Right atrium auricular region (tissue), 2 donors: ENCODE measurements around the gene PHYHD1. TPM values are rescaled to one million over a fixed set of nuclear protein-coding genes. Genes with fewer than 3 reads are reported as not detected.

ENCODE experiments used
- DNase-seq: peaks from one replicate; pipeline ENCODE4 v3.0.0-alpha.2; 2019; ENCODE audit warnings: low spot score
- H3K27ac ChIP-seq, 2 donors: fragments of 200-600 bp; sonication (generic); 1 replicate in 1 of 2; 2 replicates in 1 of 2; pipeline ENCODE4 v1.5.1; 2016 to 2019
- H3K27me3 ChIP-seq, 2 donors: fragments of 200-600 bp; sonication (generic); one replicate each; pipeline versions ENCODE4 v1.5.1 to v1.6.0; 2017 to 2019
- H3K36me3 ChIP-seq: fragments of 200-600 bp; sonication (generic); one replicate; pipeline ENCODE4 v1.5.1; 2016
- H3K4me1 ChIP-seq, 2 donors: fragments of 200-600 bp; sonication (generic); one replicate each; pipeline versions ENCODE4 v1.5.1 to v1.6.0; 2017 to 2019
- H3K4me3 ChIP-seq, 2 donors: fragments of 200-600 bp; sonication (generic); 1 replicate in 1 of 2; 2 replicates in 1 of 2; pipeline ENCODE4 v1.5.1; 2017 to 2019; ENCODE audit warnings: mild to moderate bottlenecking in 1 of 2, moderate library complexity in 1 of 2
- H3K9me3 ChIP-seq, 2 donors: fragments of 200-600 bp; sonication (generic); one replicate each; pipeline ENCODE4 v1.5.1; 2019
- total RNA-seq, 2 donors: library from RNA; depleted of rRNA; stranded (reverse); fragments of >200 nt; gene quantifications; one replicate each; pipeline ENCODE4 v1.1.0, GENCODE V29; 2016
- TF ChIP-seq, protein P1 (sequence below), 2 donors: fragments of 200-600 bp; sonication (generic); IDR thresholded peaks; one replicate each; pipeline ENCODE4 v1.5.1; 2019; ENCODE audit warnings: antibody characterized with exemption in 2 of 2

Gene PHYHD1
- total RNA-seq, 2 donors from 2014 or later, result 21.3 to 51.9 TPM

DNA sequence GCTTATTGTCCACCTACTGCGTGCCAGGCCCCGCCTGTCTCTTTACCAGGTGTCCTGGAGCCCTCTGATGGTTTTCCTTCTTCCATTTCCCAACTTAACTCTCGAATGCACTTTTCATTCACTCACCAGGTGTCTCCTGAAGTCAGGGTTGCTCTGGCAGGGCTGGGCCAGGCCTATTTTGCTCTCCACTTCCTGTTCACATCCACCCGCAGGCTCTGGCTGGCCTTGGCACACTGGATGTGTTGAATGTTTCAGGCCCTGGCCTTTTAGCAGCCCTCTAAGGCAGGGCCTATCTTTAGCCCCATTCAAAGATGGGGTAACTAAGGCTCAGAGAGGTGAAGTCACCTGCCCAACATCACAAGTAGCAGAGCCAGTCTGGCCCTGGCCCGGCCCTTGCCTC lies 22.4 kb upstream of the PHYHD1 start:
- Histone ChIP-seq H3K4me3 (no peak overlapping the region), H3K27me3 (no peaks in the 10 kb centered on the region), H3K4me1 (peaks cover 0 to 52% of the 10 kb centered on the region in 2 donors), H3K27ac (peak overlapping the region; percentile 44 to 73), H3K9me3 (no peaks in the 10 kb centered on the region), H3K36me3 (peaks cover 39% of the 10 kb centered on the region)
- TF ChIP-seq, protein P1, sequence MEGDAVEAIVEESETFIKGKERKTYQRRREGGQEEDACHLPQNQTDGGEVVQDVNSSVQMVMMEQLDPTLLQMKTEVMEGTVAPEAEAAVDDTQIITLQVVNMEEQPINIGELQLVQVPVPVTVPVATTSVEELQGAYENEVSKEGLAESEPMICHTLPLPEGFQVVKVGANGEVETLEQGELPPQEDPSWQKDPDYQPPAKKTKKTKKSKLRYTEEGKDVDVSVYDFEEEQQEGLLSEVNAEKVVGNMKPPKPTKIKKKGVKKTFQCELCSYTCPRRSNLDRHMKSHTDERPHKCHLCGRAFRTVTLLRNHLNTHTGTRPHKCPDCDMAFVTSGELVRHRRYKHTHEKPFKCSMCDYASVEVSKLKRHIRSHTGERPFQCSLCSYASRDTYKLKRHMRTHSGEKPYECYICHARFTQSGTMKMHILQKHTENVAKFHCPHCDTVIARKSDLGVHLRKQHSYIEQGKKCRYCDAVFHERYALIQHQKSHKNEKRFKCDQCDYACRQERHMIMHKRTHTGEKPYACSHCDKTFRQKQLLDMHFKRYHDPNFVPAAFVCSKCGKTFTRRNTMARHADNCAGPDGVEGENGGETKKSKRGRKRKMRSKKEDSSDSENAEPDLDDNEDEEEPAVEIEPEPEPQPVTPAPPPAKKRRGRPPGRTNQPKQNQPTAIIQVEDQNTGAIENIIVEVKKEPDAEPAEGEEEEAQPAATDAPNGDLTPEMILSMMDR (IDR thresholded peaks at IDR 0.05), result no peak
- no peak for DNase-seq

DNA sequence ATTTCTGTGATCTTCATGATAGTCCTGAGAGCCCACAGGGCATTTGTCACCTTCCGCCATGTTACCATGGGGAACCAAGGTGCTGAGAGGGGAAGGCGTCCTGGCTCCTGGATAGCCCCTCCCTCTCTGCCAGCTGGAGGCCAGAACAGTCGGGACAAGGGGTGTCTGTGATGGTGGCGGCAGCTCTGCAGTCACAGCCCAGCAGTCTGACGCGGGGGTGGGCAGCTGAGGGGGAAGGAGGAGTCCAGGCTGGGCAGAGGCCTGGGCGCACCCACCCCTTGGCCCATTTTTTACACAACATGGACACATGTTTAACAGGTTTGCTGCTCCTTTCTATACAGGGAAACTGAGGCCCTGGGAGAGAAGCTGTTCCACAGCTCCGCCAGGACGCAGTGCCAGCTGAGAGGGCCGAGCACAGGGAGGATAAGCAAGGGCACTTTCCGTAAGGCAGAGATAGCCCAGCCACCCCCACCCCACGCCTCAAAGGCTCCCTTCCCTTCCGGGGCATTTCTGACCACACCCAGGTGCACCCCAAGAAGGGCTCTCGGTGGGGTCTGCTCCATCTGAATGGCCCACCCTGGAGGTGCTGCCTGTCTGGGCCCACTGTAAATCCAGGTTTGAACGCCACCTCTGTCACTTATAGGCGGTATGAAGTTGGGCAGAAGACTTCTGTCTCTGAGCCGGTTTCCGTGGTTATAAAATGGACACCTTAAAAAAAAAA lies 21.8 kb upstream of the PHYHD1 start:
- Histone ChIP-seq H3K4me1 (peaks cover 0 to 57% of the 10 kb centered on the region in 2 donors), H3K9me3 (no peaks in the 10 kb centered on the region), H3K36me3 (peaks cover 33% of the 10 kb centered on the region), H3K4me3 (no peak overlapping the region), H3K27me3 (no peaks in the 10 kb centered on the region), H3K27ac (peak overlapping the region; percentile 44 to 73)
- no peak for DNase-seq
- TF ChIP-seq, protein P1 (IDR thresholded peaks at IDR 0.05), result no peak

DNA sequence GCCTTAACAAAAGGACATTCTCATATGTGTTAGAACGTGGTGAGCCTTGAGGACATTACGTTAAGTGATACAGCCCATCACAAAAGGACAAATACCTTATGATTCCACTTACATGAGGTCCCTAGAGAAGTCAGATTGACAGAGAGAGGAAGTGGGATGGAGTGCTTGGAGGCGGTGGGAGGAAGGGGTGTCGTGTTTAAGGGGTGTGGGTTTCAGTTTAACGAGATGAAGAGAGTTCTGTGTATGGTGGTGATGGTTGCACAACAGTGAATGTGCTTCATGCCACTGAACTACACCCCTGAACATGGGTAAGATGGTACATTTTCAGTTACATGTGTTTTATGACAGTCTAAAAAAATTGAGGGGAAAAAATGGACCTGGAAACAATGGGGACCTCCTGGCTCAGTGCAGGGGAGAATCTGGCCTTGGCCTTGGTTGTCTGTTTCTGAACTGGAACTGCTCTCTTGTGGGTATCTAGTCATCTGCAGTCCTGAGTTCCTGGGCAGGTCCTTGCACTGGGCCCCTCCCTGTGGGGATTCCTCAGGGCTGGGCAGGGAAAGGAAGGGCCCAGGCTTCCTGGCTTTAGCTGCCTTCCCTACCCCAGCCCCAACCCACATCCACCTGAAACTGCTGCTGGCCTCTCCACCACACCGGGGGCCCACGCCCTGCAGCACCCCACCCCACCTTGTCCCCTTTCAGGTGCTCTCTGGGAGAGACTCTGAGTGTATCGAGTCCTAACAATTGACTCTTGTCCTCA lies 21.0 kb upstream of the PHYHD1 start:
- no peak for DNase-seq
- peaks cover 0 to 57% of the 10 kb centered on the region in 2 donors for H3K4me1 ChIP-seq
- H3K36me3 ChIP-seq, result peaks cover 29% of the 10 kb centered on the region

DNA sequence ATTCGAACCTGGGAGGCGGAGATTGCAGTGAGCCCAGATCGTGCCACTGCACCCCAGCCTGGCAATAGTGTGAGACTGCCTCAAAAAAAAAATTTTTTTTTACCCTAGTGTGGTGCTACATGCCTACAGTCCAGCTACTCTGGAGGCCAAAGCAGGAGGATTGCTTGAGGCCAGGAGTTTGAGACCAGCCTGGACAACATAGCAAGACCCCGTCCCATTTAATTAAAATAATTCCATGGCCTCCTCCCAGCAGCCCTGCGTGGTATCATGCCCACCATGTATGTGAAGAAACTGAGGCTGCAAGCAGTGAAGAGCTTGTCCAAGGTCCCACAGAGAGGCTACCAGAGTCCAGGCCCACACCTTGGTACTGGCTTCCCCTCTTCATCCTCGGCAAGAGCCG lies 19.4 kb upstream of the PHYHD1 start:
- TF ChIP-seq, protein P1 (IDR thresholded peaks at IDR 0.05), result no peak
- Histone ChIP-seq H3K4me1 (peaks cover 0 to 57% of the 10 kb centered on the region in 2 donors), H3K27ac (peak overlapping the region; percentile 56 to 67)

More for the DNA sequence above, 21.0 kb upstream of the PHYHD1 start:
- TF ChIP-seq, protein P1 (IDR thresholded peaks at IDR 0.05), result no peak
- no peaks in the 10 kb centered on the region for H3K9me3 ChIP-seq
- peak overlapping the region; percentile 44 to 73 for H3K27ac ChIP-seq
- no peaks in the 10 kb centered on the region for H3K27me3 ChIP-seq
- H3K4me3 ChIP-seq, result no peak overlapping the region

DNA sequence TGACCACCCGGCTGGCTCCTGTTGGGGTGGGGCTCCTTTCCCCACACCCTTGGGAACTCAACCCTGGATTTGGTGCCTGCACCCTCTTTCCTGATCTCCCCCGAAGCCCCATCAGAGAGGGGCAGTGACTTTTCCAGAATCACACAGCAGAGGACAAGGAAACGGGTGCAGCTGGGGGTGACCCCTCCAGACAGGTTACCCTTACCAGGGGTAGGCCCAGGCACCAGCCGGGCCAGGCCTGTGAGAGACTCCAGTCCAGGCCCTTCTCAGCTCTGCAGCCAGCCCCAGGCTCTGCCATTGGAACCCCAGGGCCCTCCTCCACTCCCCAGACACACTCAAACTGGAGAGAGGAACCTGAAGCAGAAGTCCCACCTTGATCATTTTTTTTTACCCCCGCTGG lies 19.0 kb upstream of the PHYHD1 start:
- no peak for DNase-seq
- peaks cover 0 to 61% of the 10 kb centered on the region in 2 donors for H3K4me1 ChIP-seq
- H3K27me3 ChIP-seq, result no peaks in the 10 kb centered on the region
- H3K9me3 ChIP-seq, result no peaks in the 10 kb centered on the region
- peak overlapping the region; percentile 56 to 67 for H3K27ac ChIP-seq
- H3K4me3 ChIP-seq, result no peak overlapping the region
- peaks cover 16% of the 10 kb centered on the region for H3K36me3 ChIP-seq
- TF ChIP-seq, protein P1 (IDR thresholded peaks at IDR 0.05), result no peak

More for the DNA sequence above, 19.4 kb upstream of the PHYHD1 start:
- no peak overlapping the region for H3K4me3 ChIP-seq
- peaks cover 17% of the 10 kb centered on the region for H3K36me3 ChIP-seq
- H3K9me3 ChIP-seq, result no peaks in the 10 kb centered on the region
- DNase-seq, result no peak
- no peaks in the 10 kb centered on the region for H3K27me3 ChIP-seq
